Inflammatory macrophage treated with lipopolysaccharide for 1 hour (primary cell): ENCODE results near the gene PLAAT2.
A peak's percentile ranks its signal among the peaks of the same experiment; 100 is the strongest.
"Not testable (repeated sequence)": the region's sequence is repeated elsewhere in the genome, so short reads cannot be mapped to it uniquely, and the experiment has no call there.

Source experiments
- DNase-seq, 2 donors: peaks; one replicate each; pipeline ENCODE4 v3.0.0-alpha.2; 2020 to 2022

The PLAAT2 gene

DNA sequence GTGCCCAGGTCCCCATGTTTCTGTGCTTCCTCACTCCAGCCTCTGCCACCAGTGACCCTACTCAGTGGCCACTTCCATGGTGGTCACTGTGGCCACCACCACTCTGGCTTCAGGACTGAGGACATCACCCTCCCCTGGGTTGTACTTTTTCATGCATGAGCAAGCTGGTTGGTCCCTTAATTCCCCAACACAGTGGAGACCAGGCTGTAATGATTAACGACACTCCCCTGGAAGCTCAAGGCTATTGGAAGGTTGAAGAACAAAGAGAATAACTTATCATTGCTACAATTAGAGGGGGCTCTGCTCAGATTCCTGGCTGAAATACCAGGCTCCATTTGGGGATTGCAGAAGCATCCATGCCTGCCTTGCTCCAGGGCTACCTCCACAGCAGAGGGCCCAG lies 16.1 kb downstream of the PLAAT2 start:
- DNase-seq = no peak

DNA sequence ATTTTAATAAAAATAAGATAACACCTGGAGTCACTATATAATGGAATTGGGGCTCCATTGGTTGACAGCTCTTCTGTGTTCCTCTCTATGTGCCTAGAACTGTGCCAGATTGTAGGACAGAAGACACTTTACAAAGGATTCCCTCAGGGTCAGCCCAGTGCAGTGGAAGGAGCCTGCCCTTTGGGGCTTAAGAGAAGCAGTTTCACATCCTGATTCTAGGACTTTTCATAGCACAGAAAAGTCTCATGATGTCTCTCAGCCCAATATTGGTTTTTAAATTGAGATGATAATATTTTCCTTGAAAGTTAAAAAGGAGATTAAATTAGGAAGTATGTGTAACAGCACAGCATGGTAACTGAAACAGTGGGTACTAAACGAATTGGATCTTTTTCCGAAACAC lies 19.5 kb downstream of the PLAAT2 start:
- DNase-seq = no peak

DNA sequence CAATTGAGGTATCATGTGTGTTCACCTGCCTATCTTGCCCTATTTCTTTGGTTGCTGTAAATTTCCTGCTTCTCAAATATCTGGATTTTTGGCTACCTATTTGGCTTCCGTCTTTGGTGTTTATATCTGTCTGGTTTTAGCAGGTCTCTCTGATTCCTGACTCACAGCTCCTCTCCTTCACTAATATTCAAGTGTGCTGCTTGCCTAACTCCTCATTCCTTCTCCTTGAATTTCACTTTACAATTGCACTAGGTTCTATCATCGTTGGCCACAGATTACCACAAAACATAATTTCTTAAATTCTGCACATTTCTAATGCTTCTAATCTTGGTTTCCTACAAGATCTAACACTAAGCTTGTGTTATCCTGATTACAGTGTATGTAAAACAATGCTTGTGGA lies 20.7 kb downstream of the PLAAT2 start:
- not testable (repeated sequence) for DNase-seq

DNA sequence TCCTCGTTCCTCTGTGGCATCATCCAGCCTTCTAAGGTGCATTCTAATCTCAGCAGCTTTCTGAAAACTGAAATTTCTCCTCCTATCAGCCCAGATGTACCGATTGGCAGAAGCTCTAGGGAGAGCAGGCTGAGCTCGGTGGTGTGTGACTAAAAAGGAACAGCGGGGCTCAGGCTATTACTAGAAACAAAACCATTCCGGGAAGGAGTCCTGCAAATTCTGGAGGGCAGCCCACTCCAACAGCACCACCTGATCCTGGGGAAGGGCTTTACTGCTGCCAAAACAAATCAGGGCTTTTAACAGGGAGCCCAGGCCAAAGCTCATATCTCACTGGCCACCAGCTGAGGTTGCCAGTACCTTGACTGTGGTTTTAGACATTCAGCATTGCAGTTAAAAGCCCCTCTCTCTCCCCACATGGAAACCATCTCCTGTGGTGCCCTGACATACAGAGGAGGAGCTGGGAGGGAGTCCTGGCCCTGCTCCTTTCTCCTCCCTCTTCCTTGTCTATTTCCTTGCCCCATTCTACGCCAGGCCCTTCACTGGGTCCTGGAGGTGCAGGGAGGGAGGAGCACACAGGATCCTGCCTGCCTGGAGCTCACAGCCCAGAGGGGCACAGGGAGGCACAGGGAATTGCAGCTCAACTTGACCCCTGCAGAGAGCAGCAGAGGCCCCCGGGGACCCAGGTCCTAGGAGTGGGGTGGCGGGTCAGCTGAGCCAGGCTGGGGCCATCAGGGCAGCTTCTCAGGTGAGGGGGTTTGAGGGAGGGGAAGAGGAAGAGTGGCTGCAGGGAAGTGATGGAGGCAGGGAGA lies 25.7 kb downstream of the PLAAT2 start:
- no peak for DNase-seq

DNA sequence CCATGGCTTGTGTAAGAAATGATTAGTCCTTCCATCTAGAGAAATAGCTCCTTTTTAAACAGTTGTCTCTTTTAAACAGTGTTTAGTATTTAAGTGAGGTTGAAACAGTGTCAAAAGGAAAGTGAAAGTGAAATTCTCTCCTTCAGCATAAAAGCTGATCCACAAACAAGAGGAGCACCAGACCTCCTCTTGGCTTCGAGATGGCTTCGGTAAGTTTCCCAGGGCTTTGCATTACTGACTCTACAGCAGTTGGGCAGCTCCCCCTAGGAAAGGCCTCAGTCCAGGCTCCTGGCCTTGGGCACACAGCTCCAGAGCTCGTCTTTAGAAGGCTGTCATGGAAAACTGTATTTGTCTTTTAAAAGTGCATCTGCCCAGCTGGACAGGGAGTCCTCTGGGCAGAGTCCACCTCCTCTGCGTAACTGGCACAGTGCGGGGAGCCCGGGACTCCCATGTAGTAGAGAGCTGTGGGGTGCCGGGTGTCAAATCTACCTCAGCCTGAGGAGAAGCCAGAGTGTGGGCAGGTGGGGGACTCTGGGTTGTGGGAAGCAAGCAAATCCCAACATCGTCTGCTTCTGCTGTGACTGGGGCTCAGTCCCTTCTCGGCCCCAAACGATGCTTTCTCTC lies 26.4 kb downstream of the PLAAT2 start, which contains the start of gene PLAAT4:
Gene PLAAT4 (plus strand): TSS at position 140 of the 624 bp plus-strand sequence. CDS start 61 bp downstream, at position 201.
- peak; percentile 44 to 60 for DNase-seq

DNA sequence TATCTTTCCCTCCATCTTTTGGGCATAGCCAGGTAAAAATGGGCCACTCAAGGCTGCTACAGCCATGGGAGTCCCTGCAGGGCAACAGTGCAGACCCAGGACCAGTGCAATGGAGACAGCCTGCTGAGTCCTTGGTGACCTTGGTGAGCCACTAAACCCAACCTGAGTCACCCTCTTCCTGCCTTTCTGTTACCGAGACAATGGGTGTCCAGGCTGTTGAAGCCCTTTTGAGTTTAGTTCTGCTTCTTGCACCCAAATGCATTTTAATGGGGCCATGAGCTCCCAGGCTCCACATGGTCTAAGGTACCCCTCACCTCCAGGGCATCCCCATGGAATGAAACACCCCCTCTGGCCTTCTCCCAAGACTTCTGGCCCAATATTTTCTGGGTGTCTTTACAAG lies 27.4 kb downstream of the PLAAT2 start:
- no peak for DNase-seq

DNA sequence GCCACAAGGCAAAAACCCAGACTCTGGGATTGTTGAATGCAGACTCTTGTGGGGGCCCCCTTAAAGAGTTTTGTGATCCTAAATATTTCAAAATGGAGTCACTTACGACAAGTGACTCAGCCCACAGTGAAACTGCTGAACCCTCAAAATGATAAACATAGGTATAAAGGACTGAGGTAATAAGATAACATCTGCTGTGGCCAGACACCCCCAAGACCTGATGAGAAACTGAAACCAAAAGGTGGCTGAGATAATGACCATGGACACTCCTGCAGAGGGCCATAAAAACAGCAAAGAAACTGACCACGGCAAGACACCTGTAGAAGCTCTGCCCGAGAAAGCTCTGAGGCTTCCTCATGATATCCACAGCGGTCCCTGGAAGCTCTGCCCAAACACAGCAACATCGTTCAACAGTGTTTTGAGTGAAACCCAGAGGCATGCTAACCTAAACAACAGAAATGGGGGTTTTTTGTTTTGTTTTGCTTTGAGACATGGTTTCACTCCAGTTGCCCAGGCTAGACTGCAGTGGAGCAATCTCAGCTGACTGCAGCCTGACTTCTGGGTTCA lies 28.2 kb downstream of the PLAAT2 start:
- no peak for DNase-seq

DNA sequence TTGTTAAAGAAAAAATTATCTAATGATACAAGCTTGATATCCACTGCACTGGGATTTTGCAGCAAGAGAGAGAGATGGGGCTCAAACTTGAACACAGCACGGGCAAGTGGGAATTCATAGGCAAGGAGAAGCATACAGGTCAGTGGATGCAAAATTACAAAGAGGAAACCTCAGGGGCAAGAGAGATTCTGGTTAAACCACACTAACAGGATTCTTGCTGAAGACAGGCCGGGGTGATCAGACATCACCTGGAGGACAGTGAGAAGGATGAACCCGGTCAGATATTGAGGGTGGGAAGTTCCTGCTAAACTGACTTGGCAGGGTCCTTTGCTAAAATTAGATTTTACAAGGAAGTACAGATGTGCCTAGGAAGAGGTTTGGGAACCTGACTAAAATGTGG lies 29.1 kb downstream of the PLAAT2 start:
- DNase-seq = no peak

DNA sequence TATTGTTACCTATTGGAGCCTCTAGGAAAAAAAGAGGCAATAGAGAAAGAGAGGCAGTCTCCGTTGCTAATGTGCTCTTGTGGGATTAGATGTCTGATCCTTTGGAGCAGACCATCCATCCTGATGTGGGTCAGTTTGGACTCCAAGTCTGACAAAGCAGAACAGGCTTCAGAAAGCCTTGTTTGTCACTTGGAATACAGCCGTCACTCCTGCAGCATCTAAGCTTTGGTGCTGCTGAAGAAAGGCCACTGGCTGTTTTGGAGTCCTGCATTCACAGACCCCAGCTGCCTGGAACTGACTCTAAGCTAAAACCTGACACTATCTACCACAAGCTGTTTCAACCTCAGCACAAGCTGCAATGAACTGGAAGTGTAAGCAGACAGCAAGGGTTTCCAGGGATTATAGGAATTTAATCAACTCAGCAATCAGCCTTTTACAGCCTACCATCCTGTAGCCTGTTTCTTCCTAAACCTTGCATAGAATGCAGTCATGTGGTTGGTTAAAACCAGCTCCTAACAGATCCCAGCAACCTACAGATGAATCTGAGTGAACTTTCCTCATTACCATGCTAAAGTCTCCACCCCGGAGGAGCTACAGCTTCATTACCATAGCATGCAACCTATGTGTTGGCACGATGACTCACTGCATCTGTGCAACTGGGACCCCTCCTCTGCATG lies 30.2 kb downstream of the PLAAT2 start:
- DNase-seq = no peak

DNA sequence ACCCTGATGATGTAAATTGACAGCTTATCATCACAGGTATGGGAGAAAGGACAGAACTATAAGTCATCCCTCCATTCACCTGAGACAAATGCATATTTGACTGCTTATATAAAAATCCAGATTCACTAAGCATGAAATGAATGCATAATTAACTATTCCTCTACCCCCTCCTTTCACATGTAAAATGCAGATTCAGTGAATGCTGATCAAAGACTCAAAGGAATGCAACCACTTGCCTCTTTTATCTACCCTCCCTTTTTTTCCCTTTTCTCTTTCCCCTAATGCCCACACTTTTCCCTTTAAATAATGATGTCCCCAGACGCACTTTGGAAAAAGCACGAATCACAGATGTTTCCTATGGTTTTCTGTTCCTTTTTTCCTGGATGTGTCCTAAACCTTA lies 31.1 kb downstream of the PLAAT2 start:
- DNase-seq = no peak

DNA sequence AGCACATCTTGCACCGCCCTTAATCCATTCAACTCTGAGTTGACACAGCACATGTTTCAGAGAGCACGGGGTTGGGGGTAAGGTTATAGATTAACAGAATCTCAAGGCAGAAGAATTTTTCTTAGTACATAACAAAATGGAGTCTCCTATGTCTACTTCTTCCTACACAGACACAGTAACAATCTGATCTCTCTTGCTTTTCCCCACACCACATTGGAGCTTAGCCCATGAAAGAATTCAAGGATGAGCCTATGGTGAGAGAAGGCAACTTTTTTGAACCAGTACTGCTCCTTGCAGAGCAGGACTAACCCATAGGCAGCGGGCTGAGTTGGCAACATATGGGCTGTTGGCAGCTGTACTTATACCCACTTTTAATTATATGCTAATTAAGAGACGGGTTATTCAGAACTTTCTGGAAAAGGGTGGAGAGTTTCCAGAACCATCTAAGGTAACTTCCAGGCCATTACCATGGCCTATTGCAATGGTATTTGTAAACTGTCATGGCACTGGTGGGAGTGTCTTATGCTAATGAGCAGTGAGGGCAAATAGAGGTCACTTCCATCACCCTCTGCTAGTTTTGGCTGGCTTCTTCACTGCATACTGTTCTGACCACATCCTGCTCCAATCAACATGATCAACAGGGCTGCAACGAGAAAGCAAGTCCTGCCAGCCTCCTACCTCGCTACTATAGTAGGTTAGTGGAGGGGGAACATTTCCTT lies 31.9 kb downstream of the PLAAT2 start:
- not testable (repeated sequence) for DNase-seq

DNA sequence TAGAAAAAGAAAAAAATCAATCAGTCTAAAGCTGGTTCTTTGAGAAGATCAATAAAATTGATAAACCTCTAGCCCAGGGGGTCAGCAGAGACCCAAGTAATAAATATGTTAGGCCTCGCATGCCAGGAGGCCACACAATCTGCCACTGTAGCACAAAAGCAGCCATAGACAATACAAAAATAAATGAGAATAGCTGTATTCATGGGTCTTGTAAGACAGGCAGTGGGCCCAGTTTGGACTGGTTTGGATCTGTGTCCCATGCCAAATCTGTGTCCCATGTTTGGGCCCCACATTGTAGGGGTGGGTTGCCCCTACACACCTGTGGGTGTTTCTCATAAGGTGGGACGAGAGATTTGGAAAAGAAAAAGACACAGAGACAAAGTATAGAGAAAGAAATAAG lies 33.2 kb downstream of the PLAAT2 start:
- no peak for DNase-seq

DNA sequence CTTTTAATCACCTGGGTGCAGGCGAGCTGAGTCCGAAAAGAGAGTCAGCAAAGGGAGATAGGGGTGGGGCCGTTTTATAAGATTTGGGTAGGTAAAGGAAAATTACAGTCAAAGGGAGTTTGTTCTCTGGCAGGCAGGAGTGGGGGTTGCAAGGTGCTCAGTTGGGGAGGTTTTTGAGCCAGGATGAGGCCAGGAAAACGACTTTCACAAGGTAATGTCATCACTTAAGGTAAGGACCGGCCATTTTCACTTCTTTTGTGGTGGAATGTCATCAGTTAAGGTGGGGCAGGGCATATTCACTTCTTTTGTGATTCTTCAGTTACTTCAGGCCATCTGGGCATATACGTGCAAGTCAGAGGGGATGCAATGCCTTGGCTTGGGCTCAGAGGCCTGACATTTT lies 33.8 kb downstream of the PLAAT2 start:
- not testable (repeated sequence) for DNase-seq

DNA sequence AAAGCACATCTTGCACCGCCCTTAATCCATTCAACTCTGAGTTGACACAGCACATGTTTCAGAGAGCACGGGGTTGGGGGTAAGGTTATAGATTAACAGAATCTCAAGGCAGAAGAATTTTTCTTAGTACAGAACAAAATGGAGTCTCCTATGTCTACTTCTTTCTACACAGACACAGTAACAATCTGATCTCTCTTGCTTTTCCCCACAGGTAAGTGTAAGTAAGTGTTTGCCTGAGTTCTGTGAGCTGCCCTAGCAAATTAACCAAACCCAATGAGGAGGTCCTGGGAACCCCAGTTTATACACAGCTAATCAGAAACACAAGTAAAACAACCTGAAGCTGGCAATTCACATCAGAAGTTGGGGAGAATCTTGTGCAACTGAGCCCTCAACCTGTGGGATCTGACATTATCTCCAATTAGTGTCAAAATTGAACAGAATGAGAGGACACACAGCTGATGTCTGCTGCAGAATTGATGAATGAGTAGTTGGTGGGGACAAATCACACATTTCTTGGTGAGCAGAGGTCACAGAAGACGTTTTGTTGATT lies 34.4 kb downstream of the PLAAT2 start:
- DNase-seq = not testable (repeated sequence)

DNA sequence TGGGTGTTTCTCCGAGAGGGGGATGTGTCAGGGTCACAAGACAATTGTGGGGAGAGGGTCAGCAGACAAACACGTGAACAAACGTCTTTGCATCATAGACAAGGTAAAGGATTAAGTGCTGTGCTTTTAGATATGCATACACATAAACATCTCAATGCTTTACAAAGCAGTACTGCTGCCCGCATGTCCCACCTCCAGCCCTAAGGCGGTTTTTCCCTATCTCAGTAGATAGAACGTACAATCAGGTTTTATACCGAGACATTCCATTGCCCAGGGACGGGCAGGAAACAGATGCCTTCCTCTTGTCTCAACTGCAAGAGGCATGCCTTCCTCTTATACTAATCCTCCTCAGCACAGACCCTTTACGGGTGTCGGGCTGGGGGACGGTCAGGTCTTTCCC lies 35.0 kb downstream of the PLAAT2 start:
- DNase-seq = not testable (repeated sequence)

DNA sequence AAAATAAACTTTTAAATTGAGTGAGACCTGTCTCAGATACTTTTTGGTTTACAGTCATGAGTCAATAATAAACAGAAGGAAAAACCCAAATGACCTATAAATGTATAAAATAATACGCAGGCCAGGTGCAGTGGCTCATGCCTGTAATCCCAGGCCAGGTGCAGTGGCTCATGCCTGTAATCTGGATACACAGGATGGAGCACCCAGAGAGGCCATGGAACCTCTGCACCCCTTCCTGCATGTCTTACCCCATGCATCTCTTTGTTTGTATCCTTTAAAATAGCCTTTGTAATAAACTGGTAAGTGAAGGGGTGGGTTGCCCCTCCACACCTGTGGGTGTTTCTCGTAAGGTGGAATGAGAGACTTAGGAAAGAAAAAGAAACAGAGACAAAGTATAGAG lies 35.5 kb downstream of the PLAAT2 start:
- DNase-seq = no peak

DNA sequence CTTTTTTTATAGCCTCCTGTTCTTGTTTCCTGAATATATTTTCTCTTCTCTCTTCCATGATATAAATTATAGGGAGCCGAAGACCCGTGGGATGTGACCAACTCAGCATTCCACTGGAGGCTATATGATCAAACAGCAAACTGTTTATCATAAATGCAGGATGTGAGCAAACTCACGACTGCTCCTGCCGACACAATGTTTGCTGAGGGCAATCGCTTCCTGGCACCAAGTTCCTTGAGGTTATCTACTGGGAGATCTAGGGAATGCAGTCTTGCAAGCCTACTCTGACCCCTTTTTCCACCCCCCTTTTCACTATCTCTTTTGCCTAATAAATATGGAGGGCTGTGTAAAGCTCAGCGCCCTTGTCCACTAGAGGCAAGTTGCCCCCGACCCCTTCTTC lies 40.0 kb downstream of the PLAAT2 start:
- no peak for DNase-seq

DNA sequence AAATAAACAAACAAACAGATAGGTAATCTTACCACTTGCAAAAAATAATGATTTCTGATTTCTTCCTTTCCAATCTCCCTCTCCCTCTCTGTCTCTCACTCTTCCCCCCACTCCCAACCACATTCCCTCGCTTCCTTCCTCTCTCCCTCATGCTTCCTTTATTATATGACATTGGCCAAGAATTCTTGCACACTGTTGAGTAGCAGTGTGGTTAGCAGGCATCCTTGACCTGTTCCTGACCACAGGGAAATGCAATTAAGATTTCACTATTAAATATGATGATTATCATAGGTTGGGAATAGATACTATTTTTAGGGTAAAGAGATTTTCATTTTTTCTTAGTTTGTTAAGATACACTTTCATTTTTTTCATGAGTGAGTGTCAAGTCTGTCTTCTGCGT lies 41.3 kb downstream of the PLAAT2 start:
- no peak for DNase-seq

DNA sequence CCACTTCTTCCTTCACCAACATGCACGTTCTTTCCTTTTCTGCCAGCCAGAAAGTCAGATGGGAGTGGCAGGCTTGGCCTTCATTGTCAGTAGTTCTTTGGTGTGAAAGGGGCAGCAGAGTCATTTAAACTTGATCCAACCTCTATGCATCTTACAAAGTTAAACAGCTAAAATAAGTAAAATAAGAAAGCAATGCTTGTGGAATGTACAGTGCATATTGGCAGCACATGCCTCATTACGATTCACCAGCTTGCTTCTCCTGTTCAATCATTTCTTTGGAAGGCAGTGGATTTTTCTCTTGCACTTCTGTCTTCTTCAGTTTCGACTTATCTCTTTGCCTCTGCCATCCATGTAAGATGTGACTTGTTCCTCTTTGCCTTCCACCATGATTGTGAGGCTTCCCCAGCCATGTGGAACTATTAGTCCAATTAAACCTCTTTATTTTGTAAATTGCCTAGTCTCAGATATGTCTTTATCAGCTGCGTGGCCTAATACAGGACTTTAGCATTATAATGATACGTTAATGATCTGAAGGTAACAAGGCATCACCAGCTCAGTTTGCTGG lies 42.5 kb downstream of the PLAAT2 start:
- DNase-seq = no peak

DNA sequence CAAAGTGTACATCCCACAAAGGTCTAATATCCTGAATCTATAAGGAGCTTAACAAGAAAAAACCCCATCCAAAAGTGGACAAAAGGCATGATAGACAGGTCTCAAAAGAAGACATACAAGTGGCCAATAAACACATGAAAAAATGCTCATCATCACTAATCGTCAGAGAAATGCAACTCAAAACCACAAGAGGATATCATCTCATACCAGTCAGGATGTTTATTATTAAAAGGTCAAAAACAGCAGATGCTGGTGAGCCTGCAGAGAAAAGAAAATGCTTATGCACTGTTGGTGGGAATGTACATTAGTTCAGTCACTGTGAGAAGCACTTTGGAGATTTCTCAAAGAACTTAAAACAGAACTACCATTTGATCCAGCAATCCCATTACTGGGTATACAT lies 44.6 kb downstream of the PLAAT2 start:
- DNase-seq = no peak

DNA sequence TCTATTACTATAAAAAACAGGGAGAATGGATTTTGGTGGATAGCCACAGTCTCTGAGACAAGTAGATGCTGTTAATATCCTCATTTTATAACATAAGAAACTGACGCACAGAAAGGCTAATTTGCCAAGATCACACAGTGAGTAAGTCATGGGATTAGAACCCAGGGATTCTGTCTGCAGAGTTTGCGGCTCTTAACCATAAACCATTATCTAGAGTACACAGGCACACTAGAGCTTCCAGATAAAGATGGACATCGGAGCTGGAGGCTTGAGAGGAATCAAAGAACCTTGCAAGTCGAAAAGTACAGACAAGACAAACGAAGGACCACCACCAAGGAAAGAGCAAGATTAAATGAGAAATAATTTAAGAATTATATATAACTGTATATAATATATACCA lies 46.0 kb downstream of the PLAAT2 start:
- no peak for DNase-seq

DNA sequence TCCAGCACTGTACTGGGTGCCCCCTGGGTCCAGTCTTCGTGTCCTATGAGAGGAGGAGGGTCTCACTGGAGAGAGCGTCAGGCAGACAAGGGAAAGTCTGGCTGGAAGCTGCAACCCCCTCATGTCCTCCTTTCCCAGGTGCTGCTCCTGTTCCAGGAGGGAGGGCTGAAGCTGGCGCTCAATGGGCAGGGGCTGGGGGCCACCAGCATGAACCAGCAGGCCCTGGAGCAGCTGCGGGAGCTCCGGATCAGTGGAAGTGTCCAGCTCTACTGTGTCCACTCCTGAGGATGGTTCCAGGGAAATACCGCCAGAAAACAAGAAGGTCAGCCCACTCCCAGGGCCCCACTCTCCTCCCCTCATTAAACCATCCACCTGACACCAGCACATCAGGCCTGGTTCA lies 47.1 kb downstream of the PLAAT2 start:
- DNase-seq = no peak
